ENCODE data around the gene GATB.

DNA sequence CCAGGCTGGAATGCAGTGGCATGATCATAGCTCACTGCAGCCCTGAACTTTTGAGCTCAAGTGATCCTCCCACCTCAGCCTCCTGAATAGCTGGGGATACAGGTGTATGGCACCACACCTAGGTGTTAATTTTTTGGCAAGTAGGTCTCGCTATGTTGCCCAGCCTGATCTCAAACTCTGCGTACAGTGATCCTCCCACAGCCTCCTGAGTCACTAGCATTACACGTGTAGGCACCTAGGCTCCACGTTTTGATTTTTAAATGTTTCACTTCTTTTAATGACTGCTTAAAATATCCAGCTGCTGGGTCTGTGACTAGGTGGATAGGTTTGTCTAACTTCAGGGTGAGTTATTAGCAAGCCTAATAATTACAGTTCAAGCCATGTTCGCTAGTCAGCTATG, 44.5 kb downstream of the GATB start:
- TF ChIP-seq POLR2A (IDR thresholded peaks at IDR 0.05): no peak
- TF ChIP-seq, protein P1, sequence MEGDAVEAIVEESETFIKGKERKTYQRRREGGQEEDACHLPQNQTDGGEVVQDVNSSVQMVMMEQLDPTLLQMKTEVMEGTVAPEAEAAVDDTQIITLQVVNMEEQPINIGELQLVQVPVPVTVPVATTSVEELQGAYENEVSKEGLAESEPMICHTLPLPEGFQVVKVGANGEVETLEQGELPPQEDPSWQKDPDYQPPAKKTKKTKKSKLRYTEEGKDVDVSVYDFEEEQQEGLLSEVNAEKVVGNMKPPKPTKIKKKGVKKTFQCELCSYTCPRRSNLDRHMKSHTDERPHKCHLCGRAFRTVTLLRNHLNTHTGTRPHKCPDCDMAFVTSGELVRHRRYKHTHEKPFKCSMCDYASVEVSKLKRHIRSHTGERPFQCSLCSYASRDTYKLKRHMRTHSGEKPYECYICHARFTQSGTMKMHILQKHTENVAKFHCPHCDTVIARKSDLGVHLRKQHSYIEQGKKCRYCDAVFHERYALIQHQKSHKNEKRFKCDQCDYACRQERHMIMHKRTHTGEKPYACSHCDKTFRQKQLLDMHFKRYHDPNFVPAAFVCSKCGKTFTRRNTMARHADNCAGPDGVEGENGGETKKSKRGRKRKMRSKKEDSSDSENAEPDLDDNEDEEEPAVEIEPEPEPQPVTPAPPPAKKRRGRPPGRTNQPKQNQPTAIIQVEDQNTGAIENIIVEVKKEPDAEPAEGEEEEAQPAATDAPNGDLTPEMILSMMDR (IDR thresholded peaks at IDR 0.05): no peak

Measured in adrenal gland (tissue), 5 donors.